A204.1 (cell line): Measurements from ENCODE around the gene PRPF19.

ENCODE experiments used
- FAIRE-seq: peaks from 2 replicates; lab custom pipeline; 2012; peaks lifted over from hg19 to GRCh38; lab: Jason Lieb, UNC

Gene PRPF19

GRCh38 chr11:60902625-60903024 lies 3.8 kb downstream of the PRPF19 start:
- no peak for FAIRE-seq

GRCh38 chr11:60900673-60901404 lies 5.5 kb downstream of the PRPF19 start:
- no peak for FAIRE-seq

- no peak for FAIRE-seq
Observed at GRCh38 chr11:60899977-60900376, 6.4 kb downstream of the PRPF19 start.

GRCh38 chr11:60899046-60899936 lies 7.1 kb downstream of the PRPF19 start:
- FAIRE-seq = peak; percentile 65

GRCh38 chr11:60897496-60897895 lies 8.9 kb downstream of the PRPF19 start:
- FAIRE-seq = no peak

- no peak for FAIRE-seq
Observed at GRCh38 chr11:60895687-60896086, 10.7 kb downstream of the PRPF19 start.

GRCh38 chr11:60891103-60891741 lies 15.2 kb downstream of the PRPF19 start:
- no peak for FAIRE-seq

- no peak for FAIRE-seq
Observed at GRCh38 chr11:60890696-60891095, 15.7 kb downstream of the PRPF19 start.

- FAIRE-seq = no peak
Observed at GRCh38 chr11:60889869-60890311, 16.5 kb downstream of the PRPF19 start.

- no peak for FAIRE-seq
Observed at GRCh38 chr11:60887556-60887955, 18.8 kb downstream of the PRPF19 start.

- FAIRE-seq = no peak
Observed at GRCh38 chr11:60880643-60881282, 25.6 kb downstream of the PRPF19 start.

- no peak for FAIRE-seq
Observed at GRCh38 chr11:60879971-60880588, 26.3 kb downstream of the PRPF19 start.

GRCh38 chr11:60879104-60879503 lies 27.3 kb downstream of the PRPF19 start:
- no peak for FAIRE-seq

GRCh38 chr11:60878245-60879101 lies 27.9 kb downstream of the PRPF19 start:
- no peak for FAIRE-seq

GRCh38 chr11:60876168-60876485 lies 30.3 kb downstream of the PRPF19 start:
- no peak for FAIRE-seq

GRCh38 chr11:60875366-60876167 lies 30.8 kb downstream of the PRPF19 start:
- FAIRE-seq = no peak

- no peak for FAIRE-seq
Observed at GRCh38 chr11:60874421-60875365, 31.7 kb downstream of the PRPF19 start.

GRCh38 chr11:60873533-60873932 lies 32.9 kb downstream of the PRPF19 start:
- FAIRE-seq = no peak

- no peak for FAIRE-seq
Observed at GRCh38 chr11:60872961-60873524, 33.3 kb downstream of the PRPF19 start.
